Left lobe of liver (tissue), 2 donors: ENCODE results near the gene RFK. TPM values are rescaled to one million over a fixed set of nuclear protein-coding genes. Genes with fewer than 3 reads are reported as not detected.

Experiments used
- ATAC-seq: fragments of 200-7000 bp; cut with Tn5 transposase; one replicate; pipeline ENCODE4 v1.9.1; 2020; ENCODE audit warnings: mild to moderate bottlenecking, moderate library complexity
- DNase-seq: peaks from one replicate; pipeline ENCODE4 v3.0.0-alpha.2; 2020; ENCODE audit warnings: low spot score
- total RNA-seq: library from RNA; stranded (reverse); gene quantifications from one replicate; pipeline ENCODE4 v1.2.1, GENCODE V29; 2021
- donor health status: DM: no; HTN: no; CAD: no; lungs with moderate emphysema.
- donor health status: DM: no; HTN: yes; CAD: no.

Gene RFK
- total RNA-seq, 1 donor from 2014 or later: 16.0 TPM

DNA sequence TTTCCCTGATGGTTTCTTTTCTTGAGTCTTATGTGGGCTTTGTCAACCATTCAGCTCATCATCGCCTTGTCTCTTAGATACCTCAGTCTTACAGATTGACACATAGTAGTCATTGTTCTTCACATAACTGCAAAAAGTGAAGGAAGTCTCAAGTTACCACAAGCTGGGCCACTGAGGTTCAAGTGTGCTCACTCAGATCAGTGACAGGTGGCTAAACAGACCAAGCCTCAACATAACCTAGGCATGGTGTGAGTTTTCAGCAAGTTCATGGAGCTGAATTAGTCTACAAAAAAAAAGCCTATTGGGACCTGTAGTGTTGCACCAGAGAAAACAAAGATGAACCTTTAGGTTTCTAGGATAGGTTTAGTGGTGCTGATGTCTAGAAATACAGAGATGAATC, 58.2 kb downstream of the RFK start:
- DNase-seq (no peak), ATAC-seq (no peak)

Other genes starting within 250 kb of the RFK start
- gene GCNT1, start 64.8 kb upstream of the RFK start, total RNA-seq: 1.9 TPM